Astrocyte (in vitro differentiated cells and primary cell): ENCODE measurements around the gene C12orf57.

Experiments used
- EZH2 ChIP-seq: IDR thresholded peaks from 2 replicates; pipeline ENCODE4 v1.6.1; 2012; ENCODE audit warnings: mild to moderate bottlenecking, low read length, inconsistent platforms; ENCODE audit not compliant: insufficient read depth
- TF ChIP-seq, protein P1 (sequence below): IDR thresholded peaks from 2 replicates; pipeline ENCODE4 v1.5.1; 2011; ENCODE audit warnings: low read depth, mild to moderate bottlenecking, inconsistent platforms, low read length, moderate library complexity; ENCODE audit not compliant: insufficient read depth

DNA sequence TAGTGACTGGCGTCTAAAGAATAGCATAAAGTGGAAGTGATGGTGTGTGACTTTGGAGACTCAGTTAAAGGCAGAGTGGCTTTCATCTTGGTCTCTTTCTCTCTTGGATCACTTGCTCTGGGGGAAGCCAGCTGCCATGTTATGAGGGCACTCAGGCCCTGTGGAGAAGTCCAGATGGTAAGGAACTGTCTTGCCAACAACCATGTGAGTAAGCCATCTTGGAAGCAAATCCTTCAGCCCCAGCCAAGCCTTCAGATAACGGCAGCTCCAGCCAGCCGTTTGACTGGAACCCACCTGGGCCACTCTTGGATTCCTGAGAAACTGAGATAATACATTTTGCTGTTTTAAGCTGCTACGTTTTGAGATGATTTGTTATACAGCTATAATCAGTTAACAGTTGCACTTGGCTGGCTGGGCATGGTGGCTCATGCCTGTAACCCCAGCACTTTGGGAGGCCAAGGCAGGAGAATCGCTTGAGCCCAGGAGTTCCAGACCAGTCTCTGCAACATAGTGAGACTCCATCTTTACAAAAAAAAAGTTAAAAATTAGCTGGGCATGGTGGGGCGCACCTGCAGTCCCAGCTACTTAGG is 46.9 kb upstream of the C12orf57 start:
- TF ChIP-seq, protein P1, sequence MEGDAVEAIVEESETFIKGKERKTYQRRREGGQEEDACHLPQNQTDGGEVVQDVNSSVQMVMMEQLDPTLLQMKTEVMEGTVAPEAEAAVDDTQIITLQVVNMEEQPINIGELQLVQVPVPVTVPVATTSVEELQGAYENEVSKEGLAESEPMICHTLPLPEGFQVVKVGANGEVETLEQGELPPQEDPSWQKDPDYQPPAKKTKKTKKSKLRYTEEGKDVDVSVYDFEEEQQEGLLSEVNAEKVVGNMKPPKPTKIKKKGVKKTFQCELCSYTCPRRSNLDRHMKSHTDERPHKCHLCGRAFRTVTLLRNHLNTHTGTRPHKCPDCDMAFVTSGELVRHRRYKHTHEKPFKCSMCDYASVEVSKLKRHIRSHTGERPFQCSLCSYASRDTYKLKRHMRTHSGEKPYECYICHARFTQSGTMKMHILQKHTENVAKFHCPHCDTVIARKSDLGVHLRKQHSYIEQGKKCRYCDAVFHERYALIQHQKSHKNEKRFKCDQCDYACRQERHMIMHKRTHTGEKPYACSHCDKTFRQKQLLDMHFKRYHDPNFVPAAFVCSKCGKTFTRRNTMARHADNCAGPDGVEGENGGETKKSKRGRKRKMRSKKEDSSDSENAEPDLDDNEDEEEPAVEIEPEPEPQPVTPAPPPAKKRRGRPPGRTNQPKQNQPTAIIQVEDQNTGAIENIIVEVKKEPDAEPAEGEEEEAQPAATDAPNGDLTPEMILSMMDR = no peak
- TF ChIP-seq EZH2 = no peak
